KMS-11 (cell line): ENCODE measurements around the gene SMARCB1.

Experiments used
- H2AFZ ChIP-seq: fragments of 200-600 bp; sonication (generic); 2 replicates; pipeline ENCODE4 v1.6.1; 2016; ENCODE audit warnings: antibody characterized with exemption, mixed run types, low read depth
- H3K27ac ChIP-seq: fragments of 200-600 bp; sonication (generic); 2 replicates; pipeline ENCODE4 v1.6.1; 2016; ENCODE audit warnings: mild to moderate bottlenecking, mixed run types
- H3K27me3 ChIP-seq: fragments of 200-600 bp; sonication (generic); 2 replicates; pipeline ENCODE4 v1.6.1; 2017; ENCODE audit warnings: mild to moderate bottlenecking, low read depth, mixed run types, moderate library complexity; ENCODE audit not compliant: insufficient read depth
- H3K36me3 ChIP-seq: fragments of 200-600 bp; sonication (generic); 2 replicates; pipeline ENCODE4 v1.6.1; 2017; ENCODE audit warnings: mild to moderate bottlenecking, mixed run types; ENCODE audit not compliant: insufficient read depth
- H3K4me1 ChIP-seq: fragments of 200-600 bp; sonication (generic); 2 replicates; pipeline ENCODE4 v1.6.1; 2016; ENCODE audit warnings: mild to moderate bottlenecking, low read depth, mixed run types; ENCODE audit not compliant: poor library complexity, severe bottlenecking
- H3K4me2 ChIP-seq: fragments of 200-600 bp; sonication (generic); 2 replicates; pipeline ENCODE4 v1.7.0; 2016; ENCODE audit warnings: mild to moderate bottlenecking, mixed run types
- H3K4me3 ChIP-seq: fragments of 200-600 bp; sonication (generic); IDR thresholded peaks from 2 replicates; pipeline ENCODE4 v1.6.1; 2017; ENCODE audit warnings: low read depth, low read length, mixed read lengths; ENCODE audit not compliant: insufficient read depth
- H3K79me2 ChIP-seq: fragments of 200-600 bp; sonication (generic); 2 replicates; pipeline ENCODE4 v1.6.1; 2016; ENCODE audit warnings: low read depth, mixed run types; ENCODE audit not compliant: insufficient read depth
- H3K9ac ChIP-seq: fragments of 200-600 bp; sonication (generic); 2 replicates; pipeline ENCODE4 v1.6.1; 2016; ENCODE audit warnings: mild to moderate bottlenecking, mixed run types
- H4K20me1 ChIP-seq: fragments of 200-600 bp; sonication (generic); 2 replicates; pipeline ENCODE4 v1.6.1; 2016; ENCODE audit warnings: mild to moderate bottlenecking, mixed run types; ENCODE audit not compliant: insufficient read depth
- CTCF ChIP-seq: fragments of 200-600 bp; sonication (generic); conservative IDR thresholded peaks from 2 replicates; pipeline ENCODE4 v1.6.1; 2017; ENCODE audit warnings: low read depth, mild to moderate bottlenecking, antibody characterized with exemption, low read length, moderate library complexity, mixed read lengths

SMARCB1 gene

GRCh38 chr22:23815541-23816155, 28.9 kb downstream of the SMARCB1 start:
- TF ChIP-seq CTCF = no peak
- H4K20me1 ChIP-seq = no peaks in the 10 kb centered on the region
- H3K27me3 ChIP-seq = no peaks in the 10 kb centered on the region
- no peaks in the 10 kb centered on the region for H3K4me1 ChIP-seq
- H3K27ac ChIP-seq = no peak overlapping the region
- no peak overlapping the region for H3K4me2 ChIP-seq
- no peak overlapping the region for H3K4me3 ChIP-seq
- no peak overlapping the region for H2AFZ ChIP-seq
- no peak overlapping the region for H3K9ac ChIP-seq
- H3K36me3 ChIP-seq = no peaks in the 10 kb centered on the region
- H3K79me2 ChIP-seq = no peaks in the 10 kb centered on the region

- Histone ChIP-seq H2AFZ (no peak overlapping the region), H3K9ac (no peak overlapping the region), H3K4me3 (no peak overlapping the region), H3K4me2 (no peak overlapping the region), H3K36me3 (no peaks in the 10 kb centered on the region), H3K4me1 (no peaks in the 10 kb centered on the region), H3K27ac (no peak overlapping the region), H3K27me3 (no peaks in the 10 kb centered on the region), H3K79me2 (no peaks in the 10 kb centered on the region), H4K20me1 (no peaks in the 10 kb centered on the region)
- no peak for TF ChIP-seq CTCF
Measured at GRCh38 chr22:23816156-23816976, 29.6 kb downstream of the SMARCB1 start.

- Histone ChIP-seq H3K9ac (no peak overlapping the region), H3K27ac (no peak overlapping the region), H3K27me3 (no peaks in the 10 kb centered on the region), H2AFZ (no peak overlapping the region), H3K79me2 (no peaks in the 10 kb centered on the region), H4K20me1 (no peaks in the 10 kb centered on the region), H3K4me3 (no peak overlapping the region), H3K36me3 (no peaks in the 10 kb centered on the region), H3K4me2 (no peak overlapping the region), H3K4me1 (no peaks in the 10 kb centered on the region)
- TF ChIP-seq CTCF = no peak
Measured at GRCh38 chr22:23817146-23817545, 30.4 kb downstream of the SMARCB1 start.

GRCh38 chr22:23818541-23818940, 31.8 kb downstream of the SMARCB1 start:
- H3K36me3 ChIP-seq = no peaks in the 10 kb centered on the region

More at GRCh38 chr22:23818541-23818940, 31.8 kb downstream of the SMARCB1 start:
- Histone ChIP-seq H4K20me1 (no peaks in the 10 kb centered on the region), H3K4me2 (no peak overlapping the region), H3K27ac (no peak overlapping the region), H3K9ac (no peak overlapping the region), H3K27me3 (no peaks in the 10 kb centered on the region), H3K4me3 (no peak overlapping the region), H3K79me2 (no peaks in the 10 kb centered on the region), H3K4me1 (no peaks in the 10 kb centered on the region), H2AFZ (no peak overlapping the region)
- no peak for TF ChIP-seq CTCF
